SK-N-SH treated with all-trans-retinoic acid at 6 μM for 48 hours (cell line): ENCODE data around the gene XRN2.

Experiments used
- ATAC-seq: fragments of 200-7000 bp; cut with Tn5 transposase; 3 replicates; pipeline ENCODE4 v1.9.1; 2020; ENCODE audit warnings: mild to moderate bottlenecking, moderate library complexity
- ARNTL ChIP-seq: fragments of 450-650 bp; formaldehyde crosslinking; IDR thresholded peaks from 2 replicates; pipeline ENCODE4 v1.5.0; 2020; ENCODE audit warnings: low read depth, mild to moderate bottlenecking, moderate library complexity, borderline replicate concordance
- BACH2 ChIP-seq: fragments of 250-450 bp; sonication (Bioruptor Pico); IDR thresholded peaks from 2 replicates; pipeline ENCODE4 v1.9.0; 2021; ENCODE audit warnings: mild to moderate bottlenecking, borderline replicate concordance
- CREB5 ChIP-seq: fragments of 250-450 bp; sonication (Bioruptor Pico); IDR thresholded peaks from 2 replicates; pipeline ENCODE4 v1.5.1; 2020; ENCODE audit warnings: low read depth, mild to moderate bottlenecking, moderate library complexity
- CSDC2 ChIP-seq: fragments of 250-450 bp; sonication (Bioruptor Pico); IDR thresholded peaks from 2 replicates; pipeline ENCODE4 v1.5.0; 2020; ENCODE audit warnings: mild to moderate bottlenecking, moderate library complexity
- CSRNP3 ChIP-seq: fragments of 250-450 bp; sonication (Bioruptor Pico); IDR thresholded peaks from 2 replicates; pipeline ENCODE4 v1.5.1; 2021; ENCODE audit warnings: mild to moderate bottlenecking, moderate library complexity
- ESRRG ChIP-seq: fragments of 250-450 bp; sonication (Bioruptor Pico); IDR thresholded peaks from 2 replicates; pipeline ENCODE4 v1.6.1; 2021; ENCODE audit warnings: mild to moderate bottlenecking
- GLIS3 ChIP-seq: fragments of 250-450 bp; sonication (Bioruptor Pico); IDR thresholded peaks from 2 replicates; pipeline ENCODE4 v1.5.0; 2020; ENCODE audit warnings: mild to moderate bottlenecking, moderate library complexity
- OSR1 ChIP-seq: fragments of 250-450 bp; sonication (Bioruptor Pico); IDR thresholded peaks from 2 replicates; pipeline ENCODE4 v1.8.0; 2022; ENCODE audit warnings: moderate library complexity, mild to moderate bottlenecking, inconsistent platforms
- PATZ1 ChIP-seq: fragments of 250-450 bp; sonication (Bioruptor Pico); IDR thresholded peaks from 2 replicates; pipeline ENCODE4 v1.8.0; 2020; ENCODE audit warnings: mild to moderate bottlenecking, moderate library complexity, borderline replicate concordance
- POU6F1 ChIP-seq: fragments of 250-450 bp; sonication (Bioruptor Pico); IDR thresholded peaks from 2 replicates; pipeline ENCODE4 v1.8.0; 2021; ENCODE audit warnings: low read depth, mild to moderate bottlenecking, moderate library complexity, borderline replicate concordance
- PPARA ChIP-seq: fragments of 250-450 bp; sonication (Bioruptor Pico); IDR thresholded peaks from 2 replicates; pipeline ENCODE4 v1.5.0; 2020; ENCODE audit warnings: mild to moderate bottlenecking, borderline replicate concordance
- RARB ChIP-seq: fragments of 250-450 bp; sonication (Bioruptor Pico); IDR thresholded peaks from 2 replicates; pipeline ENCODE4 v1.8.0; 2021; ENCODE audit warnings: mild to moderate bottlenecking, moderate library complexity
- SNAI2 ChIP-seq: fragments of 250-450 bp; sonication (Bioruptor Pico); IDR thresholded peaks from 2 replicates; pipeline ENCODE4 v1.5.0; 2020; ENCODE audit warnings: mild to moderate bottlenecking, moderate library complexity
- TCF4 ChIP-seq: fragments of 250-450 bp; sonication (Bioruptor Pico); IDR thresholded peaks from 2 replicates; pipeline ENCODE4 v1.8.0; 2021; ENCODE audit warnings: mild to moderate bottlenecking, moderate library complexity, borderline replicate concordance
- ZC3H10 ChIP-seq: fragments of 250-450 bp; sonication (Bioruptor Pico); IDR thresholded peaks from 2 replicates; pipeline ENCODE4 v1.5.1; 2021; ENCODE audit warnings: mild to moderate bottlenecking, moderate library complexity
- ZFP3 ChIP-seq: fragments of 250-450 bp; sonication (Bioruptor Pico); IDR thresholded peaks from 2 replicates; pipeline ENCODE4 v1.5.0; 2020; ENCODE audit warnings: mild to moderate bottlenecking, moderate library complexity
- ZFP30 ChIP-seq: fragments of 450-650 bp; formaldehyde crosslinking; IDR thresholded peaks from 2 replicates; pipeline ENCODE4 v1.5.0; 2022; ENCODE audit warnings: mild to moderate bottlenecking, moderate library complexity
- ZNF565 ChIP-seq: fragments of 450-650 bp; formaldehyde crosslinking; conservative IDR thresholded peaks from 2 replicates; pipeline ENCODE4 v1.5.0; 2020; ENCODE audit warnings: low read depth, mild to moderate bottlenecking, moderate library complexity
- ZNF70 ChIP-seq: fragments of 450-650 bp; formaldehyde crosslinking; IDR thresholded peaks from 2 replicates; pipeline ENCODE4 v1.5.0; 2020; ENCODE audit warnings: mild to moderate bottlenecking, moderate library complexity
- ZNF8 ChIP-seq: fragments of 450-650 bp; formaldehyde crosslinking; IDR thresholded peaks from 2 replicates; pipeline ENCODE4 v1.5.0; 2020; ENCODE audit warnings: mild to moderate bottlenecking, moderate library complexity

XRN2 gene

GRCh38 chr20:21380711-21381110 is 77.6 kb downstream of the XRN2 start:
- TF ChIP-seq ZC3H10 (CRISPR knock-in tag) (no peak), ESRRG (CRISPR knock-in tag) (no peak), ZFP3 (CRISPR knock-in tag) (no peak), PATZ1 (CRISPR knock-in tag) (no peak), CSDC2 (CRISPR knock-in tag) (no peak), PPARA (no peak), BACH2 (CRISPR knock-in tag) (no peak), RARB (CRISPR knock-in tag) (no peak), TCF4 (no peak), POU6F1 (CRISPR knock-in tag) (no peak), ARNTL (CRISPR knock-in tag) (no peak), SNAI2 (CRISPR knock-in tag) (no peak), CREB5 (CRISPR knock-in tag) (no peak), ZNF565 (CRISPR knock-in tag) (no peak)
- no peak for ATAC-seq

- no peak for ATAC-seq
- TF ChIP-seq SNAI2 (CRISPR knock-in tag): no peak
- no peak for TF ChIP-seq OSR1 (CRISPR knock-in tag)
- no peak for TF ChIP-seq ESRRG (CRISPR knock-in tag)
- TF ChIP-seq CREB5 (CRISPR knock-in tag): no peak
- TF ChIP-seq ZFP30 (CRISPR knock-in tag): no peak
- TF ChIP-seq ZNF8 (CRISPR knock-in tag): no peak
- TF ChIP-seq ZFP3 (CRISPR knock-in tag): no peak
- TF ChIP-seq RARB (CRISPR knock-in tag): no peak
- TF ChIP-seq POU6F1 (CRISPR knock-in tag): no peak
These were observed 78.5 kb downstream of the XRN2 start for GRCh38 chr20:21381619-21382018.

- ATAC-seq: no peak
- TF ChIP-seq POU6F1 (CRISPR knock-in tag) (no peak), ZNF565 (CRISPR knock-in tag) (no peak), RARB (CRISPR knock-in tag) (no peak), ZNF70 (CRISPR knock-in tag) (no peak), PPARA (no peak), ZFP30 (CRISPR knock-in tag) (no peak), CREB5 (CRISPR knock-in tag) (no peak), GLIS3 (CRISPR knock-in tag) (no peak), CSRNP3 (CRISPR knock-in tag) (no peak)
These were observed 81.3 kb downstream of the XRN2 start for GRCh38 chr20:21384308-21384892.
